ENCODE measurements around the gene PTPRK. TPM values are rescaled to one million over a fixed set of nuclear protein-coding genes. Genes with fewer than 3 reads are reported as not detected.

The PTPRK gene
- total and polyA plus RNA-seq, 2 of the 13 experiments (the other 11 are each of a cell fraction or from before 2014, with no cell fraction given): 43.6 to 98.3 TPM

- H2AFZ ChIP-seq (ENCODE audit: low read length): no peak overlapping the region
- H3K27ac ChIP-seq (ENCODE audit: extremely low read length, insufficient read depth, low read length): no peak overlapping the region
- DNase-seq (ENCODE audit: low spot score) (no peak), FAIRE-seq (no peak), ATAC-seq (no peak)
- H3K9ac ChIP-seq (ENCODE audit: insufficient read depth, low read depth, low read length): no peak overlapping the region
- no peak overlapping the region for H3K4me3 ChIP-seq (replicated peaks in 1 of 3; ENCODE audit: insufficient read depth in 1 of 3, low read depth in 2 of 3, low read length in 3 of 3)
- in situ Hi-C loops (cut with HindIII; ENCODE audit: extremely low pct_ligation_motif_present, low pct_unique_long_range_greater_than_20kb) (no loop called here), intact Hi-C loops (cut with micrococcal nuclease; ENCODE audit: unreplicated experiment) (no loop called here)
- H3K79me2 ChIP-seq (ENCODE audit: insufficient read depth, low read length): no peaks in the 10 kb centered on the region
- H3K36me3 ChIP-seq (replicated peaks in 1 of 2; ENCODE audit: control insufficient read depth in 1 of 2, insufficient read depth in 2 of 2, low read length in 2 of 2): no peaks in the 10 kb centered on the region
- H3K9me3 ChIP-seq (ENCODE audit: low read length): no peaks in the 10 kb centered on the region
- H3K4me2 ChIP-seq (ENCODE audit: low read depth, low read length): no peak overlapping the region
- no TSS peak for BruUV-seq (replicated peaks)
- no peaks in the 10 kb centered on the region; a peak in 1 of 5 replicates for H3K27me3 ChIP-seq (ENCODE audit: control insufficient read depth in 1 of 2, insufficient read depth in 2 of 2, low read length in 2 of 2)
- no peaks in the 10 kb centered on the region for H4K20me1 ChIP-seq (ENCODE audit: insufficient read depth, low read length)
- CTCF ChIA-PET (ENCODE audit: low intra/inter-chr PET ratio, low total read pairs): no interaction called here
- POLR2A ChIA-PET: no interaction called here
- H3K4me1 ChIP-seq (ENCODE audit: insufficient read depth, low read length): no peaks in the 10 kb centered on the region
- 52% methylated on average over 5 of the region's 5 CpGs for WGBS (ENCODE audit: low lambda C conversion rate)
- no peak for TF ChIP-seq ZNF230 (CRISPR knock-in tag; IDR thresholded peaks at IDR 0.05)
- TF ChIP-seq RFXANK (CRISPR knock-in tag; IDR thresholded peaks at IDR 0.05): no peak
- TF ChIP-seq ZNF263 (CRISPR knock-in tag; IDR thresholded peaks at IDR 0.05): no peak
- no peak for TF ChIP-seq PBX3 (CRISPR knock-in tag; IDR thresholded peaks at IDR 0.05; ENCODE audit: borderline replicate concordance)
- no peak for TF ChIP-seq TRAFD1 (CRISPR knock-in tag; IDR thresholded peaks at IDR 0.05; ENCODE audit: borderline replicate concordance)
- TF ChIP-seq ZNF24 (IDR thresholded peaks at IDR 0.05): no peak
- no peak for TF ChIP-seq RCOR2 (CRISPR knock-in tag; IDR thresholded peaks at IDR 0.05)
- no peak for TF ChIP-seq HDAC6 (IDR thresholded peaks at IDR 0.05; ENCODE audit: low read depth, low read length)
- TF ChIP-seq ZNF549 (CRISPR knock-in tag; IDR thresholded peaks at IDR 0.05): no peak
- TF ChIP-seq HIC2 (CRISPR knock-in tag; IDR thresholded peaks at IDR 0.05; ENCODE audit: low read depth): no peak
- TF ChIP-seq ZNF576 (CRISPR knock-in tag; IDR thresholded peaks at IDR 0.05): no peak
- no peak for TF ChIP-seq NCOA5 (CRISPR knock-in tag; IDR thresholded peaks at IDR 0.05)
- TF ChIP-seq SALL2 (CRISPR knock-in tag; IDR thresholded peaks at IDR 0.05): no peak
- no peak for TF ChIP-seq ZMYM2 (CRISPR knock-in tag; IDR thresholded peaks at IDR 0.05)
- TF ChIP-seq NR2C2 (CRISPR knock-in tag; IDR thresholded peaks at IDR 0.05; ENCODE audit: borderline replicate concordance): no peak
- no peak for TF ChIP-seq ZNF740 (CRISPR knock-in tag; IDR thresholded peaks at IDR 0.05)
- no peak for TF ChIP-seq NCOR1 (IDR thresholded peaks at IDR 0.05; ENCODE audit: borderline replicate concordance, low read length)
These were observed 568.2 kb downstream of the PTPRK start for GRCh38 chr6:127952176-127952575.

Measured in HepG2 (cell line).